Activated CD8-positive, alpha-beta memory T cell treated with anti-CD3 and anti-CD28 coated beads for 36 hours (primary cell): Measurements from ENCODE around the gene TBX18. TPM values are rescaled to one million over a fixed set of nuclear protein-coding genes. Genes with fewer than 3 reads are reported as not detected.

Source experiments
- CTCF ChIA-PET: fragments of 350-600 bp; sonication (Branson Sonifier 250); formaldehyde crosslinking; loops from one replicate; lab custom pipeline; 2021; ENCODE audit warnings: antibody characterized with exemption; lab: Charles Lee
- POLR2A ChIA-PET: fragments of 350-600 bp; sonication (Branson Sonifier 250); formaldehyde crosslinking; loops from one replicate; lab custom pipeline; 2021; ENCODE audit warnings: antibody characterized with exemption; lab: Charles Lee
- total RNA-seq, 2 experiments: library from RNA; stranded (reverse); gene quantifications; one replicate each; pipeline ENCODE4 v1.2.3, GENCODE V29; 2021

Gene TBX18
- total RNA-seq, 2 experiments from 2014 or later: not detected

- ChIA-PET POLR2A (no interaction called here), CTCF (no interaction called here)
Observed at GRCh38 chr6:84774157-84774984, 10.0 kb upstream of the TBX18 start.

GRCh38 chr6:84773431-84774156, 9.2 kb upstream of the TBX18 start:
- CTCF ChIA-PET: no interaction called here

GRCh38 chr6:84773133-84773430, 8.7 kb upstream of the TBX18 start:
- ChIA-PET CTCF (no interaction called here), POLR2A (no interaction called here)

More at GRCh38 chr6:84773431-84774156, 9.2 kb upstream of the TBX18 start:
- POLR2A ChIA-PET: no interaction called here

- CTCF ChIA-PET: no interaction called here
- POLR2A ChIA-PET: no interaction called here
Observed at GRCh38 chr6:84772428-84773132, 8.2 kb upstream of the TBX18 start.

- CTCF ChIA-PET: no interaction called here
Observed at GRCh38 chr6:84771756-84772356, 7.5 kb upstream of the TBX18 start.

GRCh38 chr6:84771125-84771755, 6.8 kb upstream of the TBX18 start:
- CTCF ChIA-PET: no interaction called here
- POLR2A ChIA-PET: no interaction called here

More at GRCh38 chr6:84771756-84772356, 7.5 kb upstream of the TBX18 start:
- POLR2A ChIA-PET: no interaction called here

- POLR2A ChIA-PET: no interaction called here
Observed at GRCh38 chr6:84770521-84770920, 6.1 kb upstream of the TBX18 start.

GRCh38 chr6:84769306-84769705, 4.9 kb upstream of the TBX18 start:
- ChIA-PET CTCF (no interaction called here), POLR2A (no interaction called here)

More at GRCh38 chr6:84770521-84770920, 6.1 kb upstream of the TBX18 start:
- CTCF ChIA-PET: no interaction called here

GRCh38 chr6:84768442-84769174, 4.2 kb upstream of the TBX18 start:
- POLR2A ChIA-PET: no interaction called here

GRCh38 chr6:84767526-84768201, 3.3 kb upstream of the TBX18 start:
- CTCF ChIA-PET: interaction anchor here (1.1 kb wide), 1 partner anchor 10 kb away, joined by 3 read pairs; no protein-coding TSS in a partner anchor
- POLR2A ChIA-PET: no interaction called here

More at GRCh38 chr6:84768442-84769174, 4.2 kb upstream of the TBX18 start:
- CTCF ChIA-PET: interaction anchor here (1.1 kb wide), 1 partner anchor 9 kb away, joined by 3 read pairs; no protein-coding TSS in a partner anchor

- CTCF ChIA-PET: no interaction called here
- POLR2A ChIA-PET: no interaction called here
Observed at GRCh38 chr6:84766799-84767525, 2.6 kb upstream of the TBX18 start.

GRCh38 chr6:84766118-84766798, 1.9 kb upstream of the TBX18 start:
- POLR2A ChIA-PET: no interaction called here
- CTCF ChIA-PET: no interaction called here

- POLR2A ChIA-PET: no interaction called here
- CTCF ChIA-PET: no interaction called here
Observed at GRCh38 chr6:84763886-84764331, 489 bp downstream of the TBX18 start.

- POLR2A ChIA-PET: no interaction called here
- CTCF ChIA-PET: no interaction called here
Observed at GRCh38 chr6:84763003-84763885, 1.2 kb downstream of the TBX18 start.

GRCh38 chr6:84762220-84763002, 2.0 kb downstream of the TBX18 start:
- POLR2A ChIA-PET: no interaction called here
- CTCF ChIA-PET: no interaction called here
